Smooth muscle cell (in vitro differentiated cells): ENCODE data around the gene UBTD2. TPM values are rescaled to one million over a fixed set of nuclear protein-coding genes. Genes with fewer than 3 reads are reported as not detected.

Experiments used
- DNase-seq: peaks from one replicate; lab custom pipeline; 2025; ENCODE audit not compliant: unreplicated experiment; lab: John Stamatoyannopoulos, UW
- H2AFZ ChIP-seq: fragments of 200-600 bp; sonication (generic); 2 replicates; pipeline ENCODE4 v1.6.0; 2016; ENCODE audit warnings: antibody characterized with exemption, low read depth, mild to moderate bottlenecking
- H3F3A ChIP-seq: fragments of 200-600 bp; sonication (generic); 2 replicates; pipeline ENCODE4 v1.6.0; 2017; ENCODE audit warnings: antibody characterized with exemption, low read depth
- H3K27ac ChIP-seq: fragments of 200-600 bp; sonication (generic); 2 replicates; pipeline ENCODE4 v1.5.1; 2016; ENCODE audit warnings: low read depth, mild to moderate bottlenecking
- H3K27me3 ChIP-seq: fragments of 200-600 bp; sonication (generic); 2 replicates; pipeline ENCODE4 v1.6.1; 2016; ENCODE audit warnings: low read depth, mild to moderate bottlenecking
- H3K36me3 ChIP-seq: fragments of 200-600 bp; sonication (generic); 2 replicates; pipeline ENCODE4 v1.5.1; 2016; ENCODE audit warnings: low read depth
- H3K4me1 ChIP-seq: fragments of 200-600 bp; sonication (generic); 2 replicates; pipeline ENCODE4 v1.5.1; 2016; ENCODE audit warnings: low read depth
- H3K4me2 ChIP-seq: fragments of 200-600 bp; sonication (generic); 2 replicates; pipeline ENCODE4 v1.6.0; 2016; ENCODE audit warnings: mild to moderate bottlenecking
- H3K4me3 ChIP-seq: fragments of 200-600 bp; sonication (generic); 2 replicates; pipeline ENCODE4 v1.5.1; 2016; ENCODE audit warnings: mild to moderate bottlenecking
- H3K79me2 ChIP-seq: fragments of 200-600 bp; sonication (generic); 2 replicates; pipeline ENCODE4 v1.6.0; 2016; ENCODE audit warnings: low read depth, mild to moderate bottlenecking
- H3K9ac ChIP-seq: fragments of 200-600 bp; sonication (generic); 2 replicates; pipeline ENCODE4 v1.6.0; 2016; ENCODE audit warnings: low read depth
- H3K9me3 ChIP-seq: fragments of 200-600 bp; sonication (generic); replicated peaks from 2 replicates; pipeline ENCODE4 v1.5.1; 2016; ENCODE audit warnings: low read depth
- H4K20me1 ChIP-seq: fragments of 200-600 bp; sonication (generic); 2 replicates; pipeline ENCODE4 v1.6.0; 2016; ENCODE audit warnings: low read depth
- WGBS: methylation state at CpG from one replicate; pipeline ENCODE4 v1.1.7; 2016; ENCODE audit warnings: low lambda C conversion rate; 5-methylcytosine and 5-hydroxymethylcytosine counted together
- polyA plus RNA-seq: library from polyadenylated mRNA; unstranded; fragments of >200 nt; fragmentation: Nextera tagmentation; extraction: Ambion mirVana; gene quantifications from 2 replicates; pipeline ENCODE4 v1.2.1, GENCODE V29; 2016
- total RNA-seq: library from RNA; depleted of rRNA; stranded (reverse); fragments of >200 nt; gene quantifications from 2 replicates; pipeline ENCODE4 v1.2.3, GENCODE V29; 2014
- TF ChIP-seq, protein P1 (sequence below): fragments of 200-600 bp; sonication (generic); IDR thresholded peaks from 2 replicates; pipeline ENCODE4 v1.5.1; 2017; ENCODE audit warnings: borderline replicate concordance, mild to moderate bottlenecking, antibody characterized with exemption; ENCODE audit not compliant: insufficient read depth, poor library complexity, severe bottlenecking

Gene UBTD2
- total and polyA plus RNA-seq, 2 experiments from 2014 or later: 20.8 to 38.2 TPM

DNA sequence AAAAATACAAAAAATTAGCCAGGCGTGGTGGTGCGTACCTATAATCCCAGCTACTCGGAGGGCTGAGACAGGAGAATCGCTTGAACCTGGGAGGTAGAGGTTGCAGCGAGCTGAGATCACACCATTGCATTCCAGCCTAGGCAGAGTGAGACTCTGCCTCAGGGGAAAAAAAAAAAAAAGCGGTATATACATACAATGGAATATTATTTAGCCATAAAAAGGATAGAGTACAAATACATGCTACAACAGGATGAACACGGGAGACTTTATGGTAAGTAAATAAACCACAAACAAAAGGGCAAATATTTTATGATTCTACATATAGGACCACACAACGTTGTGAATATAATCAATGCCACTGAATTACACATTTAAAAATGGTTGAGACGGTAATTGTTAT, 5.2 kb downstream of the UBTD2 start:
- H3K9me3 ChIP-seq: no peaks in the 10 kb centered on the region
- peaks cover 99% of the 10 kb centered on the region for H3K79me2 ChIP-seq
- H3K9ac ChIP-seq: no peak overlapping the region
- WGBS: 97% methylated on average over 9 of the region's 9 CpGs
- H3K4me3 ChIP-seq: no peak overlapping the region
- H2AFZ ChIP-seq: no peak overlapping the region
- H4K20me1 ChIP-seq: peaks cover 98% of the 10 kb centered on the region
- no peaks in the 10 kb centered on the region for H3K27me3 ChIP-seq
- H3F3A ChIP-seq: no peaks in the 10 kb centered on the region
- H3K27ac ChIP-seq: no peak overlapping the region
- DNase-seq: no peak
- no peaks in the 10 kb centered on the region for H3K36me3 ChIP-seq
- no peak overlapping the region for H3K4me2 ChIP-seq
- peaks cover 19% of the 10 kb centered on the region for H3K4me1 ChIP-seq
- TF ChIP-seq, protein P1, sequence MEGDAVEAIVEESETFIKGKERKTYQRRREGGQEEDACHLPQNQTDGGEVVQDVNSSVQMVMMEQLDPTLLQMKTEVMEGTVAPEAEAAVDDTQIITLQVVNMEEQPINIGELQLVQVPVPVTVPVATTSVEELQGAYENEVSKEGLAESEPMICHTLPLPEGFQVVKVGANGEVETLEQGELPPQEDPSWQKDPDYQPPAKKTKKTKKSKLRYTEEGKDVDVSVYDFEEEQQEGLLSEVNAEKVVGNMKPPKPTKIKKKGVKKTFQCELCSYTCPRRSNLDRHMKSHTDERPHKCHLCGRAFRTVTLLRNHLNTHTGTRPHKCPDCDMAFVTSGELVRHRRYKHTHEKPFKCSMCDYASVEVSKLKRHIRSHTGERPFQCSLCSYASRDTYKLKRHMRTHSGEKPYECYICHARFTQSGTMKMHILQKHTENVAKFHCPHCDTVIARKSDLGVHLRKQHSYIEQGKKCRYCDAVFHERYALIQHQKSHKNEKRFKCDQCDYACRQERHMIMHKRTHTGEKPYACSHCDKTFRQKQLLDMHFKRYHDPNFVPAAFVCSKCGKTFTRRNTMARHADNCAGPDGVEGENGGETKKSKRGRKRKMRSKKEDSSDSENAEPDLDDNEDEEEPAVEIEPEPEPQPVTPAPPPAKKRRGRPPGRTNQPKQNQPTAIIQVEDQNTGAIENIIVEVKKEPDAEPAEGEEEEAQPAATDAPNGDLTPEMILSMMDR: no peak

DNA sequence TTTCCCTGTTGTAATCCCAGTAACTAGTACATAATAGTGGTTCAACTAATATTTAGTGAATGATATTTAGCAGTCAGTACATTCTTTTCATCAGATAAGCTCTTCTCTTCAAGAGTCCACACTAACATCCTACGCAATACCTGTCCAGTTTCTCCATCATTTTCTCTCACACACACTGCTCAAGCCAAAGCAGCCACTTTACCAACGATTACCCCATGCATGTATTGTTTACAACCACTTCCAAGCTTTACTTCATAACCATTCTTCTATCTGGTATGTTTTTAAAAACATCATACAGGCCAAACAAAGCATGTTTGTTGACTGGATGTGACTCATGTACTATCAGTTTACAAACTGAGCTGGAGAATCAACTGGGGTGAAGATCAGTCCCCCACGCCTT, 7.3 kb downstream of the UBTD2 start:
- DNase-seq: no peak
- Histone ChIP-seq H3K4me2 (no peak overlapping the region), H4K20me1 (peaks cover 100% of the 10 kb centered on the region), H3F3A (no peaks in the 10 kb centered on the region), H3K36me3 (no peaks in the 10 kb centered on the region), H3K4me1 (peaks cover 8% of the 10 kb centered on the region), H3K4me3 (no peak overlapping the region), H2AFZ (no peak overlapping the region), H3K27ac (peak overlapping the region; percentile 12), H3K9me3 (no peaks in the 10 kb centered on the region), H3K27me3 (no peaks in the 10 kb centered on the region), H3K79me2 (peaks cover 99% of the 10 kb centered on the region), H3K9ac (no peak overlapping the region)
- TF ChIP-seq, protein P1: no peak
- 84% methylated on average over 3 of the region's 3 CpGs for WGBS

- H3F3A ChIP-seq: no peaks in the 10 kb centered on the region
- H3K36me3 ChIP-seq: no peaks in the 10 kb centered on the region
- peaks cover 100% of the 10 kb centered on the region for H4K20me1 ChIP-seq
- H3K4me2 ChIP-seq: no peak overlapping the region
- peaks cover 99% of the 10 kb centered on the region for H3K79me2 ChIP-seq
- H3K9me3 ChIP-seq: no peaks in the 10 kb centered on the region
- H3K27me3 ChIP-seq: no peaks in the 10 kb centered on the region
- TF ChIP-seq, protein P1: no peak
- DNase-seq: no peak
- WGBS: 89% methylated on average over 14 of the region's 14 CpGs
- H3K27ac ChIP-seq: no peak overlapping the region
- H3K4me3 ChIP-seq: no peak overlapping the region
- H2AFZ ChIP-seq: no peak overlapping the region
- H3K4me1 ChIP-seq: no peaks in the 10 kb centered on the region
- H3K9ac ChIP-seq: no peak overlapping the region
Measured at GRCh38 chr5:172274951-172275753, 8.4 kb downstream of the UBTD2 start.

DNA sequence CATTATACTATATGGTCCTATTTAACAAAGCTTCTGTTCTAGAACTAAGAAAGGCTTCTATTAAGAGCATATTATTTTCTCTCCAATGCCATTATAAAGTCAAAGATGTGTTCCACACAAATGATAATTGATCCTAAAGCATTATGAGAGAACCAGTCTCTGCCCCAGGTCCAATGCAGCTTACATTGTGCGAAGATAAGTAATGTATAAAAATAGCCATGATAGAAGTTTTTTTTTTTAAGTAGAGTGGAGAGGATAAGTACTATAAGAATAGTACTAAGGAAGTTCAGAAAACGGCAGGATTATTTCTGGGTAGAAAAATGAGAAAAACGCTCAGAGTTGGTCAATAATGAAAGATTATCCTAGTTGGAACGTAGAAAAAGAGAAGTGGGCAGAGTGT, 15.6 kb downstream of the UBTD2 start:
- Histone ChIP-seq H3K4me2 (no peak overlapping the region), H3K4me3 (no peak overlapping the region), H3K79me2 (peaks cover 100% of the 10 kb centered on the region), H4K20me1 (peaks cover 100% of the 10 kb centered on the region), H3K9ac (no peak overlapping the region), H3F3A (peaks cover 4% of the 10 kb centered on the region), H3K27me3 (no peaks in the 10 kb centered on the region), H3K36me3 (no peaks in the 10 kb centered on the region), H3K4me1 (no peaks in the 10 kb centered on the region), H3K27ac (no peak overlapping the region), H3K9me3 (no peaks in the 10 kb centered on the region), H2AFZ (no peak overlapping the region)
- 93% methylated on average over 4 of the region's 4 CpGs for WGBS
- DNase-seq: no peak
- TF ChIP-seq, protein P1: no peak
